B cell (primary cell): Measurements from ENCODE around the gene LKAAEAR1.

ENCODE experiments used
- EZH2 ChIP-seq: IDR thresholded peaks from 2 replicates; pipeline ENCODE4 v1.6.1; 2012; ENCODE audit warnings: borderline replicate concordance, low read depth, mild to moderate bottlenecking, moderate library complexity, low read length; ENCODE audit not compliant: insufficient read depth, poor library complexity, severe bottlenecking
- TF ChIP-seq, protein P1 (sequence below): fragments of 200-600 bp; IDR thresholded peaks from one replicate; pipeline ENCODE4 v1.8.0; 2022; ENCODE audit warnings: antibody characterized with exemption, mild to moderate bottlenecking

GRCh38 chr20:64071341-64072332 is 12.6 kb downstream of the LKAAEAR1 start:
- TF ChIP-seq, protein P1, sequence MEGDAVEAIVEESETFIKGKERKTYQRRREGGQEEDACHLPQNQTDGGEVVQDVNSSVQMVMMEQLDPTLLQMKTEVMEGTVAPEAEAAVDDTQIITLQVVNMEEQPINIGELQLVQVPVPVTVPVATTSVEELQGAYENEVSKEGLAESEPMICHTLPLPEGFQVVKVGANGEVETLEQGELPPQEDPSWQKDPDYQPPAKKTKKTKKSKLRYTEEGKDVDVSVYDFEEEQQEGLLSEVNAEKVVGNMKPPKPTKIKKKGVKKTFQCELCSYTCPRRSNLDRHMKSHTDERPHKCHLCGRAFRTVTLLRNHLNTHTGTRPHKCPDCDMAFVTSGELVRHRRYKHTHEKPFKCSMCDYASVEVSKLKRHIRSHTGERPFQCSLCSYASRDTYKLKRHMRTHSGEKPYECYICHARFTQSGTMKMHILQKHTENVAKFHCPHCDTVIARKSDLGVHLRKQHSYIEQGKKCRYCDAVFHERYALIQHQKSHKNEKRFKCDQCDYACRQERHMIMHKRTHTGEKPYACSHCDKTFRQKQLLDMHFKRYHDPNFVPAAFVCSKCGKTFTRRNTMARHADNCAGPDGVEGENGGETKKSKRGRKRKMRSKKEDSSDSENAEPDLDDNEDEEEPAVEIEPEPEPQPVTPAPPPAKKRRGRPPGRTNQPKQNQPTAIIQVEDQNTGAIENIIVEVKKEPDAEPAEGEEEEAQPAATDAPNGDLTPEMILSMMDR = no peak
- TF ChIP-seq EZH2 = no peak
